GM23338 (cell line): ENCODE measurements around the gene SEH1L. TPM values are rescaled to one million over a fixed set of nuclear protein-coding genes. Genes with fewer than 3 reads are reported as not detected.

ENCODE experiments used
- ATAC-seq: fragments of 200-7000 bp; cut with Tn5 transposase; 3 replicates; pipeline ENCODE4 v1.9.1; 2020
- DNase-seq: peaks from one replicate; pipeline ENCODE4 v3.0.0-alpha.2; 2015; ENCODE audit warnings: low spot score
- H2AFZ ChIP-seq: fragments of 200-600 bp; sonication (generic); 2 replicates; pipeline ENCODE4 v1.8.0; 2016; ENCODE audit warnings: antibody characterized with exemption, mild to moderate bottlenecking, moderate library complexity
- H3F3A ChIP-seq: fragments of 200-600 bp; sonication (generic); replicated peaks from 2 replicates; pipeline ENCODE4 v1.8.0; 2017; ENCODE audit warnings: antibody characterized with exemption, mixed run types, low read depth
- H3K27ac ChIP-seq: fragments of 200-600 bp; sonication (generic); 2 replicates; pipeline ENCODE4 v1.6.1; 2016; ENCODE audit warnings: low read depth
- H3K27me3 ChIP-seq: fragments of 200-600 bp; sonication (generic); 2 replicates; pipeline ENCODE4 v1.8.0; 2016; ENCODE audit warnings: mild to moderate bottlenecking, mixed run types, moderate library complexity; ENCODE audit not compliant: insufficient read depth
- H3K36me3 ChIP-seq: fragments of 200-600 bp; sonication (generic); 2 replicates; pipeline ENCODE4 v1.8.0; 2016; ENCODE audit warnings: mild to moderate bottlenecking; ENCODE audit not compliant: insufficient read depth
- H3K4me1 ChIP-seq: fragments of 200-600 bp; sonication (generic); 2 replicates; pipeline ENCODE4 v1.8.0; 2016; ENCODE audit warnings: mild to moderate bottlenecking, moderate library complexity; ENCODE audit not compliant: insufficient read depth
- H3K4me2 ChIP-seq: fragments of 200-600 bp; sonication (generic); 2 replicates; pipeline ENCODE4 v1.7.1; 2017; ENCODE audit warnings: mixed run types
- H3K4me3 ChIP-seq: fragments of 200-600 bp; sonication (generic); 2 replicates; pipeline ENCODE4 v1.6.1; 2016; ENCODE audit warnings: mixed run types
- H3K79me2 ChIP-seq: fragments of 200-600 bp; sonication (generic); replicated peaks from 2 replicates; pipeline ENCODE4 v1.8.0; 2017; ENCODE audit warnings: mild to moderate bottlenecking; ENCODE audit not compliant: insufficient read depth
- H3K9me2 ChIP-seq: fragments of 200-600 bp; sonication (generic); 2 replicates; pipeline ENCODE4 v1.8.0; 2017; ENCODE audit not compliant: insufficient read depth
- H4K20me1 ChIP-seq: fragments of 200-600 bp; sonication (generic); replicated peaks from 2 replicates; pipeline ENCODE4 v1.8.0; 2017; ENCODE audit warnings: mild to moderate bottlenecking; ENCODE audit not compliant: insufficient read depth
- H3K27ac Mint-ChIP-seq: 2 replicates; pipeline ENCODE4 v1.8.0; 2020; ENCODE audit warnings: inconsistent platforms, mild to moderate bottlenecking, moderate library complexity, mixed read lengths
- H3K27me3 Mint-ChIP-seq: 3 replicates; pipeline ENCODE4 v1.8.0; 2022; ENCODE audit warnings: low read depth, mild to moderate bottlenecking, moderate library complexity, mixed read lengths, inconsistent platforms; ENCODE audit not compliant: insufficient read depth, poor library complexity
- H3K36me3 Mint-ChIP-seq: 3 replicates; pipeline ENCODE4 v1.8.0; 2021; ENCODE audit warnings: low read depth, mild to moderate bottlenecking, inconsistent platforms, moderate library complexity, mixed read lengths
- H3K4me1 Mint-ChIP-seq: 3 replicates; pipeline ENCODE4 v1.8.0; 2020; ENCODE audit warnings: mild to moderate bottlenecking, inconsistent platforms, mixed read lengths
- H3K4me3 Mint-ChIP-seq: 3 replicates; pipeline ENCODE4 v1.8.0; 2021; ENCODE audit warnings: moderate library complexity, mild to moderate bottlenecking, inconsistent platforms, mixed read lengths
- H3K9me3 Mint-ChIP-seq: 3 replicates; pipeline ENCODE4 v1.8.0; 2020; ENCODE audit warnings: moderate library complexity, mild to moderate bottlenecking, inconsistent platforms, mixed read lengths
- CTCF ChIP-seq, 2 experiments: fragments of 200-600 bp in 1 of 2; sonication (generic) in 1 of 2; conservative IDR thresholded peaks; 2 replicates each; pipeline versions ENCODE4 v1.5.1 to v1.6.1; 2016 to 2017; ENCODE audit warnings: antibody characterized with exemption in 2 of 2, low read depth in 2 of 2, mild to moderate bottlenecking in 2 of 2, moderate library complexity in 1 of 2
- EZH2 ChIP-seq: fragments of 200-600 bp; sonication (generic); IDR thresholded peaks from one replicate; pipeline ENCODE4 v1.8.0; 2017; ENCODE audit warnings: antibody characterized with exemption, mild to moderate bottlenecking, low read depth; ENCODE audit not compliant: unreplicated experiment
- EZH2phosphoT487 ChIP-seq: fragments of 200-600 bp; sonication (generic); IDR thresholded peaks from one replicate; pipeline ENCODE4 v1.8.1; 2018; ENCODE audit warnings: antibody characterized with exemption; ENCODE audit not compliant: unreplicated experiment
- JUNB ChIP-seq: IDR thresholded peaks from one replicate; pipeline ENCODE4 v1.6.1; 2016; ENCODE audit warnings: antibody characterized with exemption; ENCODE audit not compliant: unreplicated experiment
- NANOG ChIP-seq: IDR thresholded peaks from 2 replicates; pipeline ENCODE4 v1.6.1; 2016; ENCODE audit warnings: antibody characterized with exemption, borderline replicate concordance
- POLR2AphosphoS5 ChIP-seq: IDR thresholded peaks from 2 replicates; pipeline ENCODE4 v1.6.1; 2016; ENCODE audit warnings: antibody characterized with exemption, low read depth
- STAT1 ChIP-seq: IDR thresholded peaks from one replicate; pipeline ENCODE4 v1.6.1; 2016; ENCODE audit warnings: antibody characterized with exemption; ENCODE audit not compliant: unreplicated experiment
- ZNF114 ChIP-seq: fragments of 250-450 bp; sonication (Bioruptor Pico); IDR thresholded peaks from 2 replicates; pipeline ENCODE4 v1.5.0; 2020; ENCODE audit warnings: mild to moderate bottlenecking, moderate library complexity
- ZNF331 ChIP-seq: fragments of 250-450 bp; sonication (Bioruptor Pico); IDR thresholded peaks from 2 replicates; pipeline ENCODE4 v1.5.0; 2020; ENCODE audit warnings: low read depth, mild to moderate bottlenecking, moderate library complexity
- polyA plus RNA-seq: library from polyadenylated mRNA; unstranded; fragments of >200 nt; fragmentation: Nextera tagmentation; extraction: Ambion mirVana; gene quantifications from 2 replicates; pipeline ENCODE4 v1.2.1, GENCODE V29; 2016
- total RNA-seq: library from RNA; depleted of rRNA; stranded (reverse); fragments of >200 nt; shearing (Covaris generic); gene quantifications from 2 replicates; pipeline ENCODE4 v1.2.3, GENCODE V29; 2014
- TF ChIP-seq, protein P1 (sequence below): IDR thresholded peaks from 2 replicates; pipeline ENCODE4 v1.6.1; 2016; ENCODE audit warnings: antibody characterized with exemption

SEH1L gene
- total and polyA plus RNA-seq, 2 experiments from 2014 or later: 46.9 to 72.0 TPM

DNA sequence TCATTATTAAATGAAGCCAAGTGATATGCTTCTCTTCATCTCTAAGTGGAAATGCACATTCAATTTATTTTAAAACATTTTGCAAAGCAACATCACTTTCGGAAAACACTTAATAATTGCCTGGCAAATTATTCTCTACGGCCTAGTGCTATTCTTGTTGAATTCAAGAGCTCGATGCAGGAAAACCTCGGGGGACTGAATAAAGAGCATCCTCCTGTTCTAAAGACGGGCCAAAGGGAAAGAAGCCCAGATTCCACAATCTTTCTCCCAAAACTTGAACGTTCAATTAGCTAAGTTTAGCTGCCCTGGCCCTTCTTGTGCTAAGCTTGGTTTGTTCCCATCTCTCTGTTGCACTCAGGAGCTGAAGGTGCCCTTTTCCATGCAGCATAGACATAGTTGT is 23.2 kb upstream of the SEH1L start (continued):
- TF ChIP-seq CTCF (conservative IDR thresholded peaks at IDR 0.05; ENCODE audit: low read depth in 2 of 2) (no peak), EZH2 (no peak), JUNB (no peak), ZNF114 (CRISPR knock-in tag) (no peak), EZH2phosphoT487 (no peak)

- H3K4me2 ChIP-seq: no peak overlapping the region
- H3K36me3 ChIP-seq: no peaks in the 10 kb centered on the region
- H3K27me3 ChIP-seq: no peaks in the 10 kb centered on the region
- TF ChIP-seq, protein P1, sequence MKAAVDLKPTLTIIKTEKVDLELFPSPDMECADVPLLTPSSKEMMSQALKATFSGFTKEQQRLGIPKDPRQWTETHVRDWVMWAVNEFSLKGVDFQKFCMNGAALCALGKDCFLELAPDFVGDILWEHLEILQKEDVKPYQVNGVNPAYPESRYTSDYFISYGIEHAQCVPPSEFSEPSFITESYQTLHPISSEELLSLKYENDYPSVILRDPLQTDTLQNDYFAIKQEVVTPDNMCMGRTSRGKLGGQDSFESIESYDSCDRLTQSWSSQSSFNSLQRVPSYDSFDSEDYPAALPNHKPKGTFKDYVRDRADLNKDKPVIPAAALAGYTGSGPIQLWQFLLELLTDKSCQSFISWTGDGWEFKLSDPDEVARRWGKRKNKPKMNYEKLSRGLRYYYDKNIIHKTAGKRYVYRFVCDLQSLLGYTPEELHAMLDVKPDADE: no peak
- H3K4me1 ChIP-seq: no peaks in the 10 kb centered on the region
- Mint-ChIP-seq H3K27me3 (no peaks in the 10 kb centered on the region), H3K4me3 (no peak overlapping the region), H3K4me1 (peaks cover under 1% of the 10 kb centered on the region; the same call in 2 of the 3 replicates), H3K27ac (no peak overlapping the region), H3K36me3 (no peaks in the 10 kb centered on the region), H3K9me3 (no peaks in the 10 kb centered on the region)
- no peak overlapping the region for H2AFZ ChIP-seq
- ATAC-seq (no peak), DNase-seq (no peak)
- H4K20me1 ChIP-seq: no peaks in the 10 kb centered on the region
- H3F3A ChIP-seq: no peaks in the 10 kb centered on the region
- no peaks in the 10 kb centered on the region for H3K79me2 ChIP-seq
- no peaks in the 10 kb centered on the region; the same call in 1 of the 2 replicates for H3K9me2 ChIP-seq
- no peak overlapping the region for H3K27ac ChIP-seq
- no peak overlapping the region for H3K4me3 ChIP-seq
Observed at GRCh38 chr18:12928206-12928605, 19.6 kb upstream of the SEH1L start.

GRCh38 chr18:12928641-12929040 is 19.2 kb upstream of the SEH1L start:
- Histone ChIP-seq H3K4me3 (no peak overlapping the region), H3K36me3 (no peaks in the 10 kb centered on the region), H4K20me1 (no peaks in the 10 kb centered on the region), H3K4me2 (no peak overlapping the region), H3K9me2 (no peaks in the 10 kb centered on the region; the same call in 1 of the 2 replicates), H3F3A (no peaks in the 10 kb centered on the region), H3K27ac (no peak overlapping the region), H3K27me3 (no peaks in the 10 kb centered on the region), H3K4me1 (no peaks in the 10 kb centered on the region), H3K79me2 (no peaks in the 10 kb centered on the region), H2AFZ (peak overlapping the region; percentile 43; the same call in 1 of the 2 replicates)
- Mint-ChIP-seq H3K27ac (no peak overlapping the region), H3K4me3 (no peak overlapping the region), H3K9me3 (no peaks in the 10 kb centered on the region), H3K27me3 (no peaks in the 10 kb centered on the region), H3K36me3 (no peaks in the 10 kb centered on the region), H3K4me1 (peaks cover 3% of the 10 kb centered on the region; the same call in 2 of the 3 replicates)
- DNase-seq (no peak), ATAC-seq (no peak)
- TF ChIP-seq, protein P1: no peak
- TF ChIP-seq ZNF331 (CRISPR knock-in tag) (no peak), POLR2AphosphoS5 (no peak), NANOG (no peak), STAT1 (no peak)
